ENCODE data around the gene TBCE. TPM values are rescaled to one million over a fixed set of nuclear protein-coding genes. Genes with fewer than 3 reads are reported as not detected.
"Not testable (repeated sequence)": the region's sequence is repeated elsewhere in the genome, so short reads cannot be mapped to it uniquely, and the experiment has no call there.

Gene TBCE
- polyA plus RNA-seq, 1 donor, result 28.8 TPM

GRCh38 chr1:235468004-235468403, 100.8 kb downstream of the TBCE start:
- Histone ChIP-seq H3K27me3 (ENCODE audit: control insufficient read depth, insufficient read depth, low read length) (no peaks in the 10 kb centered on the region), H3K4me1 (ENCODE audit: control insufficient read depth, insufficient read depth, low read length) (no peaks in the 10 kb centered on the region), H3K9me3 (ENCODE audit: control insufficient read depth, low read depth, low read length) (peaks cover 4% of the 10 kb centered on the region), H3K4me3 (ENCODE audit: low read length) (no peak overlapping the region), H3K27ac (ENCODE audit: low read length) (no peak overlapping the region), H3K36me3 (ENCODE audit: control insufficient read depth, insufficient read depth, low read length) (peaks cover 11% of the 10 kb centered on the region)
- DNase-seq, result no peak
- 92% methylated on average over 2 of the region's 3 CpGs for WGBS (ENCODE audit: insufficient coverage, low lambda C conversion rate)

DNA sequence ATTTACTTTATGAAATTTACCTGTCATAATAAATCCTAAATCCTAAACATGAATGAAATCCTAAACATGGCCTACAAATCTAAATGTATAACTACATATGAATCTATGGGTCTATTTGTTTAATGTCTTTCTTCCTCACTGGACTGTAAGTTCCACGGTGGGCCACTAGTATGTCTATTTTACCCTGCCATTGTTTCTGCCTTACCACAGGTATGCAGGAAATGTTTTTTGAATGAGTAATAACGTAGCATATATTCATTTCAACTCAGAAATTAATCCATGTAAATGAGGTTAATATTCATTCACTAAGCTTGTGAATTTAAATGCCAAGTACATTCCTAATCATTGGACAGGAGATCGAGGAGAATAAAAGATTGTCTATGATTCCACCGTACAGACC, 101.7 kb downstream of the TBCE start:
- DNase-seq, result no peak
- 100% methylated on average over 1 of the region's 4 CpGs for WGBS (ENCODE audit: insufficient coverage, low lambda C conversion rate)
- Histone ChIP-seq H3K27me3 (ENCODE audit: control insufficient read depth, insufficient read depth, low read length) (no peaks in the 10 kb centered on the region), H3K9me3 (ENCODE audit: control insufficient read depth, low read depth, low read length) (peaks cover 4% of the 10 kb centered on the region), H3K4me1 (ENCODE audit: control insufficient read depth, insufficient read depth, low read length) (no peaks in the 10 kb centered on the region), H3K27ac (ENCODE audit: low read length) (no peak overlapping the region), H3K36me3 (ENCODE audit: control insufficient read depth, insufficient read depth, low read length) (peaks cover 11% of the 10 kb centered on the region), H3K4me3 (ENCODE audit: low read length) (no peak overlapping the region)

DNA sequence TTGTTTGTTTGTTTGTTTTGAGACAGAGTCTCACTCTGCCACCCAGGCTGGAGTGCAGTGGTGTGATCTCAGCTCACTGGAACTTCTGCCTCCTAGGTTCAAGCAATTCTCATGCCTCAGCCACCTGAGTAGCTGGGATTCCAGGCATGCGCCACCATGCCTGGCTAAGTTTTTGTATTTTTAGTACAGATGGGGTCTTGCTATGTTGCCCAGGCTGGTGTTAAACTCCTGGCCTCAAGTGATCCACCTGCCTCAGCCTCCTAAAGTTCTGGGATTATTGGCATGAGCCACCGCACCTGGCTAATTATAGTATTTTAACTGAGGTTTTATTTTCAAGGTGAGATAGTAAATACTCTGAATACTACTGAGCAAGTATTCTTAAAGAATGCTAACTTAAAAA, 102.7 kb downstream of the TBCE start:
- H3K9me3 ChIP-seq (ENCODE audit: control insufficient read depth, low read depth, low read length); H3K27ac ChIP-seq (ENCODE audit: low read length); DNase-seq; H3K4me1 ChIP-seq (ENCODE audit: control insufficient read depth, insufficient read depth, low read length); H3K4me3 ChIP-seq (ENCODE audit: low read length); H3K27me3 ChIP-seq (ENCODE audit: control insufficient read depth, insufficient read depth, low read length): not testable (repeated sequence)
- peaks cover 11% of the 10 kb centered on the region for H3K36me3 ChIP-seq (ENCODE audit: control insufficient read depth, insufficient read depth, low read length)
- no CpG with 5 or more reads among the region's 2 CpGs for WGBS (ENCODE audit: insufficient coverage, low lambda C conversion rate)

GRCh38 chr1:235470741-235471439, 103.7 kb downstream of the TBCE start:
- no peak for DNase-seq
- Histone ChIP-seq H3K9me3 (ENCODE audit: control insufficient read depth, low read depth, low read length) (no peaks in the 10 kb centered on the region), H3K4me1 (ENCODE audit: control insufficient read depth, insufficient read depth, low read length) (no peaks in the 10 kb centered on the region), H3K4me3 (ENCODE audit: low read length) (no peak overlapping the region), H3K27ac (ENCODE audit: low read length) (no peak overlapping the region), H3K36me3 (ENCODE audit: control insufficient read depth, insufficient read depth, low read length) (peaks cover 11% of the 10 kb centered on the region), H3K27me3 (ENCODE audit: control insufficient read depth, insufficient read depth, low read length) (no peaks in the 10 kb centered on the region)
- WGBS (ENCODE audit: insufficient coverage, low lambda C conversion rate), result 80% methylated on average over 1 of the region's 6 CpGs

DNA sequence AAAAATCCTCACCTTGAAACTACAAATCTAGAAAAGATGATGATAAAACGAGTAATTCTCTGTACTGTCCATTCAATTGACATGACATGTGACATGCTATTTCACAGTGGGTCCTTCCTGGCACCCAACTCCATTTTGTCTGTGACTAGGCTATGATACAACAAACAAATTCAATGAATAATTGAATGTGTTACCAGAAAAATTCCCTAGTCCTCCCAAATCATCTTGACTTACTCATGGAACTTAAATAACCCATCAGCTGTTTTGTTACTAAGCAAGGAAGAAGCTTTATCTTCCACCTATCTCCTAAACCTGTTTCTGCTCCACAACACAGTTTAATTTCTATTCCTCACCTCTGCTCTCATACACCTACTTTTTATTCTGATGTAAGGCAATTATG, 106.6 kb downstream of the TBCE start:
- no peak overlapping the region for H3K4me3 ChIP-seq (ENCODE audit: low read length)
- H3K4me1 ChIP-seq (ENCODE audit: control insufficient read depth, insufficient read depth, low read length), result no peaks in the 10 kb centered on the region
- peaks cover 20% of the 10 kb centered on the region for H3K36me3 ChIP-seq (ENCODE audit: control insufficient read depth, insufficient read depth, low read length)
- H3K27ac ChIP-seq (ENCODE audit: low read length), result no peak overlapping the region
- H3K9me3 ChIP-seq (ENCODE audit: control insufficient read depth, low read depth, low read length), result no peaks in the 10 kb centered on the region
- DNase-seq, result no peak
- WGBS (ENCODE audit: insufficient coverage, low lambda C conversion rate), result no CpG with 5 or more reads among the region's 1 CpG
- H3K27me3 ChIP-seq (ENCODE audit: control insufficient read depth, insufficient read depth, low read length), result no peaks in the 10 kb centered on the region

DNA sequence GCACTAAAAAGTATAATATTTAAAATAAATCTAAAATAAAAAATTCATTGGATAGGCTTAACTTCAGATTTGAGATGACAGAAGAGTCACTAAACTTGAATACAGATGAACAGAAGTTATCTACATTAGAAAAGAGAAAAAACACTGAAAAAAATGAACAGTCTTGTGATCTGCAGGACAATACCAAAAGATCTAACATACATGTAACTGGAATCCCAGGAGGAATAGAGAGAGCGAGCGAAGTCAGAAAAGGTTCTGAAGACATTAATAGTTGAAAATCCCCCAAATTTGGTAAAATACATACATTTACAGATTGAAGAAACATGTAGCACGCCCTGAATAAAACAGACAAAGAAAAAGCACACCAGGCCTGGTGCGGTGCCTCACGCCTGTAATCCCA, 115.9 kb downstream of the TBCE start:
- peaks cover 40% of the 10 kb centered on the region for H3K36me3 ChIP-seq (ENCODE audit: control insufficient read depth, insufficient read depth, low read length)
- no peaks in the 10 kb centered on the region for H3K4me1 ChIP-seq (ENCODE audit: control insufficient read depth, insufficient read depth, low read length)
- DNase-seq, result no peak
- H3K27ac ChIP-seq (ENCODE audit: low read length), result no peak overlapping the region
- H3K27me3 ChIP-seq (ENCODE audit: control insufficient read depth, insufficient read depth, low read length), result no peaks in the 10 kb centered on the region
- no peak overlapping the region for H3K4me3 ChIP-seq (ENCODE audit: low read length)
- H3K9me3 ChIP-seq (ENCODE audit: control insufficient read depth, low read depth, low read length), result peaks cover 6% of the 10 kb centered on the region
- 94% methylated on average over 2 of the region's 5 CpGs for whole genome bisulfite sequencing (ENCODE audit: insufficient coverage, low lambda C conversion rate)

DNA sequence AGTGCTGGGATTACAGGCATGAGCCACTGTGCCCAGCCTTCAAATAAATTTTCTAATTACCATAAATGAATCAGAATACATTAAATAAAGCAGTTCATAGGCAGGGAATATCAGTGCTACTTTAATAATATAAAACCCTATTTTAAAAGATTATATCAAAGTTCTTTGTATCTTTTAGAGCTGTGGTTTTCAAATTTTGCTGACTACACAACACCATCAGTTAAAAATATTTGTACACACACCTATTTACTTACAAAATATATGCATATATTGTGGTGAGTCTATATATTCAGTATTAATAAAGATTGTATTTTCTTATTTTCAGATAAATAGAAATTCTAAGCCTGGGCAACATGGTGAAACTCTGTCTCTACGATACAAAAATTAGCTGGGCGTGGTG, 118.3 kb downstream of the TBCE start:
- Histone ChIP-seq H3K9me3 (ENCODE audit: control insufficient read depth, low read depth, low read length) (peaks cover 6% of the 10 kb centered on the region), H3K27me3 (ENCODE audit: control insufficient read depth, insufficient read depth, low read length) (no peaks in the 10 kb centered on the region), H3K36me3 (ENCODE audit: control insufficient read depth, insufficient read depth, low read length) (peaks cover 31% of the 10 kb centered on the region), H3K27ac (ENCODE audit: low read length) (no peak overlapping the region), H3K4me3 (ENCODE audit: low read length) (no peak overlapping the region), H3K4me1 (ENCODE audit: control insufficient read depth, insufficient read depth, low read length) (no peaks in the 10 kb centered on the region)
- WGBS (ENCODE audit: insufficient coverage, low lambda C conversion rate), result no CpG with 5 or more reads among the region's 2 CpGs
- no peak for DNase-seq

- Histone ChIP-seq H3K36me3 (ENCODE audit: control insufficient read depth, insufficient read depth, low read length) (peaks cover 31% of the 10 kb centered on the region), H3K27me3 (ENCODE audit: control insufficient read depth, insufficient read depth, low read length) (no peaks in the 10 kb centered on the region), H3K9me3 (ENCODE audit: control insufficient read depth, low read depth, low read length) (peaks cover 6% of the 10 kb centered on the region), H3K4me3 (ENCODE audit: low read length) (no peak overlapping the region), H3K4me1 (ENCODE audit: control insufficient read depth, insufficient read depth, low read length) (no peaks in the 10 kb centered on the region), H3K27ac (ENCODE audit: low read length) (no peak overlapping the region)
- 21% methylated on average over 2 of the region's 5 CpGs for WGBS (ENCODE audit: insufficient coverage, low lambda C conversion rate)
- no peak for DNase-seq
Observed at GRCh38 chr1:235486321-235486720, 119.1 kb downstream of the TBCE start.

DNA sequence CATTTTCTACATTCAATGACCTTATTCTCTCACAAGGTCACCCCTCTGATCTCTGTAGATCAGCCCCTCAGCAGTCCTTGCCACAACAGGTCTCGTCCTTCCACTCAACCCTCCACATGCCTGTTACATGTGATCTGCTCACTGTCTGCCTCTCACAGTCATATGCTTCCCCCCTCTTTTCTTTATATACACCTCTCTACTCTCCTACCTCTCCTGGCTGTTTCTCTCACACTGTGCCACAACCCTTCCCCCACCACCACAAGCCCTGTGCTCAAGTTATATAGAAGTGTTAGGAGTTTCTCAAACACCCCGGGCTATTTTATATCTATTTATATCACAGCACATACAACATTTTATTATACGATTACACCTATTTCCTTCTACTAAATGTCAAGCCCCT, 124.4 kb downstream of the TBCE start:
- Histone ChIP-seq H3K36me3 (ENCODE audit: control insufficient read depth, insufficient read depth, low read length) (peaks cover 29% of the 10 kb centered on the region), H3K27ac (ENCODE audit: low read length) (no peak overlapping the region), H3K4me3 (ENCODE audit: low read length) (no peak overlapping the region), H3K9me3 (ENCODE audit: control insufficient read depth, low read depth, low read length) (no peaks in the 10 kb centered on the region), H3K27me3 (ENCODE audit: control insufficient read depth, insufficient read depth, low read length) (no peaks in the 10 kb centered on the region), H3K4me1 (ENCODE audit: control insufficient read depth, insufficient read depth, low read length) (no peaks in the 10 kb centered on the region)
- DNase-seq, result no peak
- 100% methylated on average over 2 of the region's 3 CpGs for WGBS (ENCODE audit: insufficient coverage, low lambda C conversion rate)

DNA sequence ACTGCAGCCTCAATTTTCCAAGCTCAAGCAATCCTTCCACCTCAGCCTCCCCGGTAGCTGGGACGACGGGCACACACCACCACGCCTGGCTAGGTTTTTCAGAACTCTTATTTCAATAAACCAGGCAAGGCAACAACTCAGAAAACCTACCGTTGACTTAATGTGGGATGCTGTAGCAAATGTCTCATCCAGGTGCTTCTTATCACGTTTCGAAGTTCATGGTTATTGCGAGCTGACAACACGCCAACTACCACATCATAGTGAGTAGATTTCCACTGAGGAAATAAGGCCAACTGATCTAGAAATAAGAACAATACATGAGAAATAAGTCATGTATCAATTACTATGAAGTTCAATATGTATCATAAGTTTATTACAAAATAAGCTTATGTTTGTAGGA, 127.3 kb downstream of the TBCE start:
- 90% methylated on average over 2 of the region's 9 CpGs for WGBS (ENCODE audit: insufficient coverage, low lambda C conversion rate)
- Histone ChIP-seq H3K27me3 (ENCODE audit: control insufficient read depth, insufficient read depth, low read length) (no peaks in the 10 kb centered on the region), H3K9me3 (ENCODE audit: control insufficient read depth, low read depth, low read length) (no peaks in the 10 kb centered on the region), H3K36me3 (ENCODE audit: control insufficient read depth, insufficient read depth, low read length) (peaks cover 28% of the 10 kb centered on the region), H3K4me1 (ENCODE audit: control insufficient read depth, insufficient read depth, low read length) (no peaks in the 10 kb centered on the region), H3K4me3 (ENCODE audit: low read length) (no peak overlapping the region), H3K27ac (ENCODE audit: low read length) (no peak overlapping the region)
- no peak for DNase-seq

DNA sequence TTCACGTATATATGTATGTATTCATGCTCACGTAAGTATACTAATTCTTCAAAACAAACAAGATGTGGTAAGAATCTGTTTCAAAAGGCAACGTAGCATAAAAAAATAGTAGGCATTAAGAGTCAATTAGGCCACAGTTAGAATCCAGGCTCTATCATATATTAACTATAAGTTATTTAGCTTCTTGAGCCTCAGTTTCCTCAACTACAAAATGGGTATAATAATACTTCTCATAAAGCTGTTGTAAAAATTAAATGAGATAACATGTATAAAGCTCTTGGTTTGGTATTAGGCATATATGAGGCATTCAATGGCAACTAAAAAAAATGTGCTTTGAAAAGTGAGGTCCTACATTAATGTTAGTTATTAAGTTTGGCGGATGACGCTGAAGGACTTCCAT, 127.8 kb downstream of the TBCE start:
- H3K4me1 ChIP-seq (ENCODE audit: control insufficient read depth, insufficient read depth, low read length), result no peaks in the 10 kb centered on the region
- H3K27me3 ChIP-seq (ENCODE audit: control insufficient read depth, insufficient read depth, low read length), result no peaks in the 10 kb centered on the region
- peaks cover 26% of the 10 kb centered on the region for H3K36me3 ChIP-seq (ENCODE audit: control insufficient read depth, insufficient read depth, low read length)
- H3K27ac ChIP-seq (ENCODE audit: low read length), result no peak overlapping the region
- 100% methylated on average over 5 of the region's 5 CpGs for WGBS (ENCODE audit: insufficient coverage, low lambda C conversion rate)
- DNase-seq, result no peak
- H3K9me3 ChIP-seq (ENCODE audit: control insufficient read depth, low read depth, low read length), result no peaks in the 10 kb centered on the region
- H3K4me3 ChIP-seq (ENCODE audit: low read length), result no peak overlapping the region
